Right lobe of liver (tissue), 6 donors: ENCODE measurements around the gene CADPS. TPM values are rescaled to one million over a fixed set of nuclear protein-coding genes. Genes with fewer than 3 reads are reported as not detected.

Experiments
- ATAC-seq, 4 donors: fragments of 200-7000 bp; cut with Tn5 transposase; one replicate each; pipeline ENCODE4 v1.9.1; 2020; ENCODE audit warnings: mild to moderate bottlenecking in 4 of 4, moderate library complexity in 4 of 4
- DNase-seq, 3 donors: peaks; one replicate each; pipeline ENCODE4 v3.0.0-alpha.2; 2020
- H3K27ac ChIP-seq, 3 donors: fragments of 200-600 bp; one replicate each; pipeline ENCODE4 v1.8.0; 2022
- H3K27me3 ChIP-seq, 2 donors: fragments of 200-600 bp; one replicate each; pipeline ENCODE4 v1.8.0; 2022
- H3K36me3 ChIP-seq, 4 donors: fragments of 200-600 bp; sonication (generic) in 1 of 4; one replicate each; pipeline versions ENCODE4 v1.5.1 to v1.8.0; 2017 to 2022; ENCODE audit warnings: control low read depth in 1 of 4
- H3K4me1 ChIP-seq, 4 donors: fragments of 200-600 bp; sonication (generic) in 1 of 4; one replicate each; pipeline versions ENCODE4 v1.5.1 to v1.8.0; 2017 to 2022; ENCODE audit warnings: control low read depth in 1 of 4
- H3K4me3 ChIP-seq, 3 donors: fragments of 200-600 bp; one replicate each; pipeline ENCODE4 v1.8.0; 2022
- H3K9me3 ChIP-seq, 4 donors: fragments of 200-600 bp; sonication (generic) in 1 of 4; one replicate each; pipeline versions ENCODE4 v1.5.1 to v1.8.0; 2017 to 2022; ENCODE audit warnings: control low read depth in 1 of 4
- POLR2A ChIP-seq: fragments of 450-650 bp; IDR thresholded peaks from one replicate; pipeline ENCODE4 v1.6.1; 2017; ENCODE audit warnings: antibody characterized with exemption, mild to moderate bottlenecking
- WGBS: methylation state at CpG from one replicate; pipeline ENCODE4 v1.1.6; 2018; ENCODE audit warnings: low coverage, low lambda C conversion rate; ENCODE audit not compliant: insufficient coverage; ENCODE audit errors: missing lambda C conversion rate; 5-methylcytosine and 5-hydroxymethylcytosine counted together
- intact Hi-C, 2 donors: fragments of 100-400 bp; cut with DNase I; formaldehyde crosslinking; loops; one replicate each; pipeline versions ENCODE4 v1.11.2 to v1.14.1; 2022
- total RNA-seq, 6 experiments: library from RNA; depleted of rRNA in 2 of 6; stranded (reverse); fragments of >200 nt in 2 of 6; fragmentation: NEBNext Ultra II Directional in 3 of 6; extraction: Animal tissue kit (Norgen Biotek cat#: 25700) in 3 of 6; gene quantifications; one replicate each; pipeline versions ENCODE4 v1.1.0 to v1.2.4, GENCODE V29; 2016 to 2023
- TF ChIP-seq, protein P1 (sequence below), 4 donors: fragments of 200-600 bp in 3 of 4; fragments of 450-650 bp in 1 of 4; IDR thresholded peaks; one replicate each; pipeline versions ENCODE4 v1.5.1 to v1.8.0; 2016 to 2022; ENCODE audit warnings: antibody characterized with exemption in 4 of 4, mild to moderate bottlenecking in 2 of 4
- donor health status: DM: no; HTN: yes; CAD: no.
- donor health status: DM: no; HTN: no; CAD: no.
- donor health status: DM: no; HTN: no; CAD: no.
- donor health status: DM: no; HTN: yes; CAD: no.
- donor health status: DM: no; HTN: yes; CAD: no.

Gene CADPS
- total RNA-seq, 6 experiments from 2014 or later: 0.06 to 0.98 TPM; not detected in 4

DNA sequence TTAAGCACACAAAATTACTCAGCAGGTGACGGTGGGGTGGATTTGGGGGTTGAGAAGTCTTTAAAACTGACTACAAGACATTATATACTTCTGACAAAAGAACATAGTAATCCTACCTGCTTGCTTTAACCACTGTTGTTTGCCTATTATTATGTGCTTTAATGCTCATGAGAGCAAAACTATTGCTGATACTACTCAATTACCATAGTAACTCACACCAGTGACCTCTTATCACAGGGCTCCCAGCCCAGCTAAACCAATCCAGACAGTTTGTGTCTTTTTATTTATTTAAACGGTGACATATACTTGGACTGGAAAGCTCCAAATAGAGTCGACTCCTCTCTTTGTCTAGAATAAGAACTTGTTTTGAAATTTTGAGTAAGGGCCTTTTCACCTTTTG, 459.1 kb downstream of the CADPS start:
- H3K4me3 ChIP-seq: no peak overlapping the region
- H3K36me3 ChIP-seq: no peaks in the 10 kb centered on the region
- no peak overlapping the region for H3K27ac ChIP-seq
- ATAC-seq: no peak
- DNase-seq: no peak
- 41% methylated on average over 3 of the region's 3 CpGs for WGBS
- no peaks in the 10 kb centered on the region for H3K4me1 ChIP-seq
- intact Hi-C loops: no loop called here
- TF ChIP-seq, protein P1, sequence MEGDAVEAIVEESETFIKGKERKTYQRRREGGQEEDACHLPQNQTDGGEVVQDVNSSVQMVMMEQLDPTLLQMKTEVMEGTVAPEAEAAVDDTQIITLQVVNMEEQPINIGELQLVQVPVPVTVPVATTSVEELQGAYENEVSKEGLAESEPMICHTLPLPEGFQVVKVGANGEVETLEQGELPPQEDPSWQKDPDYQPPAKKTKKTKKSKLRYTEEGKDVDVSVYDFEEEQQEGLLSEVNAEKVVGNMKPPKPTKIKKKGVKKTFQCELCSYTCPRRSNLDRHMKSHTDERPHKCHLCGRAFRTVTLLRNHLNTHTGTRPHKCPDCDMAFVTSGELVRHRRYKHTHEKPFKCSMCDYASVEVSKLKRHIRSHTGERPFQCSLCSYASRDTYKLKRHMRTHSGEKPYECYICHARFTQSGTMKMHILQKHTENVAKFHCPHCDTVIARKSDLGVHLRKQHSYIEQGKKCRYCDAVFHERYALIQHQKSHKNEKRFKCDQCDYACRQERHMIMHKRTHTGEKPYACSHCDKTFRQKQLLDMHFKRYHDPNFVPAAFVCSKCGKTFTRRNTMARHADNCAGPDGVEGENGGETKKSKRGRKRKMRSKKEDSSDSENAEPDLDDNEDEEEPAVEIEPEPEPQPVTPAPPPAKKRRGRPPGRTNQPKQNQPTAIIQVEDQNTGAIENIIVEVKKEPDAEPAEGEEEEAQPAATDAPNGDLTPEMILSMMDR (IDR thresholded peaks at IDR 0.05): no peak
- TF ChIP-seq POLR2A: no peak
- no peaks in the 10 kb centered on the region for H3K9me3 ChIP-seq
- H3K27me3 ChIP-seq: no peaks in the 10 kb centered on the region

DNA sequence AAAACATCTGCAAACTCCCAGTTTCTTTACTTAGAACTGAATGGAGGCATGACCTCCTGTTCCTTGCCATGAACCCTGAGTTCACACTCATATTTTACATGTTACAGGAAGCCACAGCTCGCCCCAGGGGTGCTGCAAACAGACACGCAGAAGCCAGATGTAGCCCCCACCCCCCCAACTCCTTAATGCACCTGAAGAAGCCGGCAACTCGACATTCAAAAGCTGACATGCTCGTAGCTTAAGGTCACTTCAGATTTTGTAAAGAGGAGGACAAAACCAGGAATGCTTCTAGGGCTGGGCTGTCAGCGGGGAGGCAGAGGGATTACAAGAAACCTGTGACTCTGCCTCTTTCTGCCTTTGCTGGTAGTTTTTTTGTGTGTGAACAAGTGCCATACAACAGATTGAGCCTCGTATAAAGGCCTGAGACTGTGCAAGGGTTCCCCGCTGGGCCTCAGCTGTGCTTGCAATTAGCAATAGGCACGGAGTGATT, 459.9 kb downstream of the CADPS start:
- DNase-seq: no peak
- TF ChIP-seq, protein P1 (IDR thresholded peaks at IDR 0.05): no peak
- TF ChIP-seq POLR2A: no peak
- H3K36me3 ChIP-seq: no peaks in the 10 kb centered on the region
- WGBS: 50% methylated on average over 4 of the region's 9 CpGs
- no peak overlapping the region for H3K27ac ChIP-seq
- no peak for ATAC-seq
- H3K27me3 ChIP-seq: no peaks in the 10 kb centered on the region
- no peaks in the 10 kb centered on the region for H3K9me3 ChIP-seq
- H3K4me3 ChIP-seq: no peak overlapping the region
- H3K4me1 ChIP-seq: no peaks in the 10 kb centered on the region
- intact Hi-C loops: no loop called here

DNA sequence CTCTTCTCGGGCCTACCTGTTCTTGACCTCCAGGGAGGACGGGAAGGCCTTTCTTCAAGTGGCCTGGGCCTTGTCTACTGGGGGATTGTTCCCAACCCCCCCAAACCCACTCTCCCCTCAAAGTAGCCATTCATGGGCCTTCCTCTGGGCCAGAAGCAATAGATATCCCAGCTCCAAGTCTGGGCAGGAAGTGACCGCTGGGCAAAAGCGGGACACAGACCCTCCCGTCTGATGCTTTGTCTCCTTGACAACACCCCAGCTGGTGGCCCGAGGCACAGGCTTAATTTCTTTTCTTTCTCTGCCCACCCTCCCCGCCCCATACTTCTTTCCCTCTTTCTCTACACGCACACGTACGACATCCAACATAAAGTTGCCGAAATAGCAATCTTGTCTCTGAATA, 460.4 kb downstream of the CADPS start:
- ATAC-seq (no peak), DNase-seq (no peak)
- TF ChIP-seq, protein P1 (IDR thresholded peaks at IDR 0.05): no peak
- no peak for TF ChIP-seq POLR2A
- Histone ChIP-seq H3K36me3 (no peaks in the 10 kb centered on the region), H3K4me3 (no peak overlapping the region), H3K27me3 (no peaks in the 10 kb centered on the region), H3K27ac (no peak overlapping the region), H3K9me3 (no peaks in the 10 kb centered on the region), H3K4me1 (no peaks in the 10 kb centered on the region)
- intact Hi-C loops: no loop called here
- 78% methylated on average over 6 of the region's 11 CpGs for WGBS

DNA sequence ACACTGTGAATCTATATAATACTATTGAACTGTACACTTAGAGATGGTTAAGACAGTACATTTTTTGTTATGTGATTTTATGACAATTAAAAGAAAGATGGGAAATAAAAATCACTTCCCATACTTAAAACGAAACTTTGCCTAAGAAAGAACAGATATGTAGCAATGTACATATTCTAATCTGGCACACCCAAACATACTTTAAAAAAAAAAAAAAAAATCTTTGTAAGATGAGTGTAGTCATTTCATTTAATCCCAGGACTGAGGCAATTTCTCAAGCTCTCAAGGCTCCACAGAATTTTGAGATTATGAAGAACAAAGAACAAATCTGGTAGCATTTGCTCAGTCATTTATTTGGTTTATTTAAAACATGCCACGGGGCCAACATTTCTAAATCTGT, 461.5 kb downstream of the CADPS start:
- H3K4me1 ChIP-seq: no peaks in the 10 kb centered on the region
- H3K27ac ChIP-seq: no peak overlapping the region
- DNase-seq: no peak
- TF ChIP-seq POLR2A: no peak
- TF ChIP-seq, protein P1 (IDR thresholded peaks at IDR 0.05): no peak
- H3K4me3 ChIP-seq: no peak overlapping the region
- H3K36me3 ChIP-seq: no peaks in the 10 kb centered on the region
- no peak for ATAC-seq
- 57% methylated on average over 2 of the region's 2 CpGs for WGBS
- intact Hi-C loops: no loop called here
- no peaks in the 10 kb centered on the region for H3K27me3 ChIP-seq
- no peaks in the 10 kb centered on the region for H3K9me3 ChIP-seq

DNA sequence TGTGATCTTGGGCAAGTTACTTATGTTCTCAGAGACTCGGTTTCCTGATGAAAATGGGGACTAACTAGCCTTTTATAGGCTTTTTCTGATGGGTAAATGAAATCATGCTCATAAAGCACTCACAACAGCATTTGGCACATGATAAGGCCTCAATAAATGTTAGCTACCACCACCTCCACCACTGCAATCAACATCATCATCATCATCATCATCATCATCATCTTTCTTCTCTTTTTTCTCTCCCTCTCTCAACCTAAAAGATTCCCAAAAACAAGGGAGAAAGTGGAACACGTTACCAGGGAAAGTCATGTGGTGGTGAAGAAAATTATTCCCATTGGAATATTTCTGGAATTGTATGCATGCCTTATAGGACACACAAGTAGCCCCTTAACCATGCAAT, 468.3 kb downstream of the CADPS start:
- TF ChIP-seq POLR2A: no peak
- TF ChIP-seq, protein P1 (IDR thresholded peaks at IDR 0.05): no peak
- no peak overlapping the region for H3K4me3 ChIP-seq
- no peaks in the 10 kb centered on the region for H3K9me3 ChIP-seq
- H3K27me3 ChIP-seq: no peaks in the 10 kb centered on the region
- WGBS: 62% methylated on average over 2 of the region's 2 CpGs
- H3K27ac ChIP-seq: no peak overlapping the region
- DNase-seq (no peak), ATAC-seq (no peak)
- no peaks in the 10 kb centered on the region for H3K4me1 ChIP-seq
- no peaks in the 10 kb centered on the region for H3K36me3 ChIP-seq
- intact Hi-C loops: no loop called here
